Transverse colon (tissue), 4 donors: ENCODE data around the gene AHNAK.
"Not testable (repeated sequence)": the region's sequence is repeated elsewhere in the genome, so short reads cannot be mapped to it uniquely, and the experiment has no call there.

Experiments
- CTCF ChIP-seq, 5 experiments: fragments of 200-600 bp in 3 of 5; fragments of 450-650 bp in 2 of 5; sonication (generic) in 3 of 5; IDR thresholded peaks; 1 replicate in 2 of 5; 2 replicates in 3 of 5; pipeline ENCODE4 v1.5.1; 2016 to 2017; ENCODE audit warnings: antibody characterized with exemption in 5 of 5, inconsistent platforms in 3 of 5, mild to moderate bottlenecking in 2 of 5, moderate library complexity in 1 of 5
- POLR2A ChIP-seq: fragments of 450-650 bp; IDR thresholded peaks from one replicate; pipeline ENCODE4 v1.6.1; 2016; ENCODE audit warnings: antibody characterized with exemption, mild to moderate bottlenecking, moderate library complexity
- POLR2AphosphoS5 ChIP-seq, 3 donors: sonication (generic); formaldehyde crosslinking; IDR thresholded peaks; one replicate each; pipeline ENCODE4 v1.6.1; 2016; ENCODE audit warnings: antibody characterized with exemption in 3 of 3

GRCh38 chr11:62561677-62562230, 15.1 kb upstream of the AHNAK start:
- TF ChIP-seq CTCF (IDR thresholded peaks at IDR 0.05); POLR2AphosphoS5 (IDR thresholded peaks at IDR 0.05); POLR2A: not testable (repeated sequence)
